Lower leg skin (tissue), 3 donors: ENCODE results near the gene CCDC63.

Source experiments
- POLR2A ChIP-seq, 2 donors: fragments of 450-650 bp; IDR thresholded peaks; one replicate each; pipeline ENCODE4 v1.6.1; 2016 to 2017; ENCODE audit warnings: antibody characterized with exemption in 2 of 2, mild to moderate bottlenecking in 1 of 2, moderate library complexity in 1 of 2
- TF ChIP-seq, protein P1 (sequence below), 3 donors: fragments of 450-650 bp; IDR thresholded peaks; one replicate each; pipeline ENCODE4 v1.5.1; 2016; ENCODE audit warnings: antibody characterized with exemption in 3 of 3, mild to moderate bottlenecking in 3 of 3, moderate library complexity in 2 of 3

DNA sequence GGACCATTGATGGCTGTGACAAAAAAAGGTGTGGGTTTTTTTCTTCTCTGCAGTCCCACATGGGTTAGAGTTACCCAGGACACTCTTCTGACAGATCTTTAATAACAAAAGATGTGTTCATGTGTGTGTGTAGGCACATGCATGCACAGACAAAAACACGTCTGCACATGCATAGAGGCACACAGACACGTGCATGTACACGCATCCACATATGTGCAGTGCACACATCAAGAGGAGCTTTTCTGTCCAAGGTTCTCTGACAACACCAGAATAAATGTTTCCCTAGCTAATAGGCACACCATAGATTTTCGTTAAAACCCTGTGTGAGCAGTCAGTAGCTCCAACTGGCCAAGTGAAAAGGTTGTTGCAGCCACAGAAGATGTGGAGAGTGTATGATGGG lies 76.4 kb downstream of the CCDC63 start:
- no peak for TF ChIP-seq POLR2A (IDR thresholded peaks at IDR 0.05)
- TF ChIP-seq, protein P1, sequence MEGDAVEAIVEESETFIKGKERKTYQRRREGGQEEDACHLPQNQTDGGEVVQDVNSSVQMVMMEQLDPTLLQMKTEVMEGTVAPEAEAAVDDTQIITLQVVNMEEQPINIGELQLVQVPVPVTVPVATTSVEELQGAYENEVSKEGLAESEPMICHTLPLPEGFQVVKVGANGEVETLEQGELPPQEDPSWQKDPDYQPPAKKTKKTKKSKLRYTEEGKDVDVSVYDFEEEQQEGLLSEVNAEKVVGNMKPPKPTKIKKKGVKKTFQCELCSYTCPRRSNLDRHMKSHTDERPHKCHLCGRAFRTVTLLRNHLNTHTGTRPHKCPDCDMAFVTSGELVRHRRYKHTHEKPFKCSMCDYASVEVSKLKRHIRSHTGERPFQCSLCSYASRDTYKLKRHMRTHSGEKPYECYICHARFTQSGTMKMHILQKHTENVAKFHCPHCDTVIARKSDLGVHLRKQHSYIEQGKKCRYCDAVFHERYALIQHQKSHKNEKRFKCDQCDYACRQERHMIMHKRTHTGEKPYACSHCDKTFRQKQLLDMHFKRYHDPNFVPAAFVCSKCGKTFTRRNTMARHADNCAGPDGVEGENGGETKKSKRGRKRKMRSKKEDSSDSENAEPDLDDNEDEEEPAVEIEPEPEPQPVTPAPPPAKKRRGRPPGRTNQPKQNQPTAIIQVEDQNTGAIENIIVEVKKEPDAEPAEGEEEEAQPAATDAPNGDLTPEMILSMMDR (IDR thresholded peaks at IDR 0.05): no peak
